Stimulated activated naive CD8-positive, alpha-beta T cell treated with anti-CD3 and anti-CD28 coated beads, Interleukin-15, Interleukin-2, amounts not matched to agents 100 ng/mL and 50 ng/mL, for 24 hours (primary cell): ENCODE measurements around the gene UBE2D4.
A peak's percentile ranks its signal among the peaks of the same experiment; 100 is the strongest.

Source experiments
- H3K27ac Mint-ChIP-seq: one replicate; pipeline ENCODE4 v1.8.0; 2021; ENCODE audit warnings: mild to moderate bottlenecking, mixed read lengths
- H3K27me3 Mint-ChIP-seq: one replicate; pipeline ENCODE4 v1.8.0; 2021; ENCODE audit warnings: mixed read lengths
- H3K36me3 Mint-ChIP-seq: one replicate; pipeline ENCODE4 v1.8.0; 2021; ENCODE audit warnings: low read depth, mixed read lengths
- H3K4me1 Mint-ChIP-seq: one replicate; pipeline ENCODE4 v1.8.0; 2021; ENCODE audit warnings: low read depth, mixed read lengths
- H3K4me3 Mint-ChIP-seq: one replicate; pipeline ENCODE4 v1.8.0; 2021; ENCODE audit warnings: mild to moderate bottlenecking, mixed read lengths
- H3K9me3 Mint-ChIP-seq: one replicate; pipeline ENCODE4 v1.8.0; 2021; ENCODE audit warnings: mixed read lengths

UBE2D4 gene

DNA sequence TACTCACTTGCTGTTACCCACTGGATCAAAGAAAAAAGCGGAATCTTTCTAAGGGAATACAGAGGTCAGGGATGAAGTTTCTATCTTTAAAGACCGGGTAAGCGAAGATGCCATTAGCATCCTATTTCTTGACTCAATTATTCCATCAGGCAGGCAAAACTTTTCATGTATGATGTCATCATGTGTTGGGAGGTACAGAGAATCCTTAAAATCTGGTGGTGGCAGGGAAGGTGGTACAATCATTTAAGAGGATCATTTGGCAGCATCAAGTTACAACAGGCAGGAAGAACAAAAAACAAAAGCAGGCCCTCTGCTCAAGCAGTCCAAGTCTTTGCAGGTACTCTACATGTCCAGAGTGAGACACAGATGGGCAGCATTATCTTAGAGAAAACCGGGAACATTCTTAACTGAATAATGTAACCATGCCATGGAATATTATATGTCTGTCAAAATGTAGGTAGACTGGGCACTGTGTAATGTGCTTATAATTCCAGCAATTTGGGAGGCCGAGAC lies 23.6 kb upstream of the UBE2D4 start:
- no peaks in the 10 kb centered on the region for H3K9me3 Mint-ChIP-seq
- H3K27ac Mint-ChIP-seq, result peak overlapping the region; percentile 9
- H3K4me1 Mint-ChIP-seq, result peaks cover 34% of the 10 kb centered on the region
- no peak overlapping the region for H3K4me3 Mint-ChIP-seq
- H3K27me3 Mint-ChIP-seq, result no peaks in the 10 kb centered on the region
- H3K36me3 Mint-ChIP-seq, result peaks cover 3% of the 10 kb centered on the region

DNA sequence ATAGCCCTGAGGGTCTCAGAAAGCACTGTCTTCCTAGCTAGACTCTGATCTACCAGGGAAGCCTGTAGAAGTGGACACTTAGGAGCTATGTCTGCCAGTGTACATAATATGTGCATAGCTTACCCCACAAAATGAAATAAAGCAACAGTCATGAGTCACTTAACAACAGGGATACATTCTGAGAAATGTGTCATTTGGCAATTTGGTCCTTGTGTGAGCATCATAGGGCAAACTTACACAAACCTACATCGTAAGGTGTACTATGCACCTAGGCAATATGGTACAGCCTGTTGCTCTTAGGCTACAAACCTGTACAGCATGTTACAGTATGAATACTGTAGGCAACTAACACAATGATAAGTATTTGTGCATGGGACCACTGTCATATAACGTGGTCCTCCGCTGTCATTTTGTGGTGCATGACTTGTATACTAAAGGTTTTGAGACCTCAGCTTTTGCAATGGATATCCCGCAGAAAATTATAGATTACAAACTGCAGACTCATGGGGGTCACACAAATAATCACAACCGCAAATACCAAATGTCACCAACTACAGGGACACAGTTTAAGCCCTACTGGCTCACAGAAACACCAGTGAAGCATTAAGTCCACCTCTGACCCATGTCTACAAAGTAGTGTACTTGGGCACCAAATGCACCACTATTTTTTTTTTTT lies 21.6 kb upstream of the UBE2D4 start:
- Mint-ChIP-seq H3K4me3 (no peak overlapping the region), H3K27me3 (no peaks in the 10 kb centered on the region), H3K36me3 (peaks cover 3% of the 10 kb centered on the region), H3K27ac (no peak overlapping the region), H3K4me1 (peaks cover 34% of the 10 kb centered on the region), H3K9me3 (no peaks in the 10 kb centered on the region)

- peak overlapping the region; percentile 93 for H3K4me3 Mint-ChIP-seq
- H3K9me3 Mint-ChIP-seq, result no peaks in the 10 kb centered on the region
- H3K4me1 Mint-ChIP-seq, result peaks cover 34% of the 10 kb centered on the region
- no peaks in the 10 kb centered on the region for H3K27me3 Mint-ChIP-seq
- H3K36me3 Mint-ChIP-seq, result peaks cover 3% of the 10 kb centered on the region
- H3K27ac Mint-ChIP-seq, result peak overlapping the region; percentile 96
Measured at GRCh38 chr7:43905209-43905946, 20.9 kb upstream of the UBE2D4 start.

GRCh38 chr7:43905956-43906330 lies 20.3 kb upstream of the UBE2D4 start:
- Mint-ChIP-seq H3K27ac (peak overlapping the region; percentile 96), H3K27me3 (no peaks in the 10 kb centered on the region), H3K4me1 (peaks cover 34% of the 10 kb centered on the region), H3K36me3 (peaks cover 3% of the 10 kb centered on the region), H3K9me3 (no peaks in the 10 kb centered on the region), H3K4me3 (peak overlapping the region; percentile 93)

DNA sequence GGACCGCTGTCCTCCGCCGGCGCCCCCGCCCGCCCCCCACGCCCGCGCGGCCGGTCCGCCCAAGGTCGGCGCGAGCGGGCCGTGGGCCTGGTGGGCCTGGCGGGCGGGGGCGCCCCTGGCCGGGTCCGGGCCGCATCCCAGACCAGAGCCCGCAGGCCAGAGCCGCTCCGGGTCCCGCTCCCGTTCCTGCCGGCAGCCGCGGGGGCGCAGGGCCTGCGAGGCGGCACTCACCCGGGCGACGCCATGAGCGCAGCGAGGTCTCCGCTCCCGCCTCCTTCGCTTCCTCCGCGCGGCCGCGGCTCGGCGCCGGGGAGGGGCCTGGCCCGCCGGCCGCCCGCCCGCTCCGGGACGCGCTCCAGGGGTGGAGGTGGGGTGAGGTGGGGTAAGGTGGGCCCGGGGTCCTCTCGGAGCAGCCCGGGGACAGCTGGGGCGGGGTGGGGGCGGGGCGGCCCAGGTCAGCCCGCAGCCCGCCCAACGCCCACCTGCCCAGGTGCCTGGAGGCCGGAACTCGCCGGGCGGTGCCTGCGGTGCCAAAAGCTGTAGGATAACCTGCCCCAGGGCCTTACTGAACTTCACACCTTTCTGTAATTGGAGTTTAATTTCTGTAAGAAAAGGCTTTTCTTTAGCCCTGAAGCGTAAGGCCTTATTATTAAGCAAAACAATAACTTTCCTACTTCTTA lies 19.8 kb upstream of the UBE2D4 start, which contains the start of gene URGCP:
Gene URGCP (minus strand): TSS at position 266 of the 680 bp plus-strand sequence. CDS start 21 bp downstream, at position 245.
- Mint-ChIP-seq H3K4me1 (peaks cover 34% of the 10 kb centered on the region), H3K27ac (peak within 1 kb of the TSS; percentile 96)

GRCh38 chr7:43914795-43915194 lies 11.4 kb upstream of the UBE2D4 start:
- Mint-ChIP-seq H3K27ac (no peak overlapping the region), H3K9me3 (no peaks in the 10 kb centered on the region), H3K4me1 (no peaks in the 10 kb centered on the region), H3K4me3 (no peak overlapping the region), H3K27me3 (no peaks in the 10 kb centered on the region), H3K36me3 (peaks cover 14% of the 10 kb centered on the region)

More for the DNA sequence above, 19.8 kb upstream of the UBE2D4 start, which contains the start of gene URGCP:
- H3K27me3 Mint-ChIP-seq, result no peaks in the 10 kb centered on the region
- H3K4me3 Mint-ChIP-seq, result peak within 1 kb of the TSS; percentile 93
- H3K9me3 Mint-ChIP-seq, result no peaks in the 10 kb centered on the region
- H3K36me3 Mint-ChIP-seq, result peaks cover 3% of the 10 kb centered on the region

- Mint-ChIP-seq H3K36me3 (peaks cover 16% of the 10 kb centered on the region), H3K9me3 (no peaks in the 10 kb centered on the region), H3K27ac (no peak overlapping the region), H3K4me3 (no peak overlapping the region), H3K4me1 (peaks cover 3% of the 10 kb centered on the region), H3K27me3 (no peaks in the 10 kb centered on the region)
Measured at GRCh38 chr7:43915907-43916306, 10.3 kb upstream of the UBE2D4 start.

DNA sequence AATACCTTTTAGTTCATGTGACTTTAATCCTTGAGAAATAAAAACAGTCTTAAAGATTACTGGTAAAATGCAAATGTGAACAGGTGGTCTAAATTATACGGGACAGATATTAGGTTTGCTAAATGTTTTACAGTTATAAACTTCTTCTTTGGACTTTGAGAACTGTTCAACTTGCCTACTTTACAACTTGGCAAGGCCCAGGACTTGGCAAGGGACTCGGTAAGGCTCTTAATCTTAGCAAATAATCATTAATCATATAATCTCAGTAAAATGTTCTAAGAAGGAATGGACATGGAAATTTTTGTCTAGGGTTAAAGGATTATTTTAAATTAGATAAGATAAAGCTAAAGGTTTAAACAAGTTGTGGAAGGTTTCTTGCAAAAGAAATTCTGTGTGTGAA lies 4.8 kb upstream of the UBE2D4 start:
- Mint-ChIP-seq H3K27me3 (no peaks in the 10 kb centered on the region), H3K4me1 (peaks cover 16% of the 10 kb centered on the region), H3K27ac (no peak overlapping the region), H3K4me3 (no peak overlapping the region), H3K9me3 (no peaks in the 10 kb centered on the region), H3K36me3 (peaks cover 28% of the 10 kb centered on the region)

DNA sequence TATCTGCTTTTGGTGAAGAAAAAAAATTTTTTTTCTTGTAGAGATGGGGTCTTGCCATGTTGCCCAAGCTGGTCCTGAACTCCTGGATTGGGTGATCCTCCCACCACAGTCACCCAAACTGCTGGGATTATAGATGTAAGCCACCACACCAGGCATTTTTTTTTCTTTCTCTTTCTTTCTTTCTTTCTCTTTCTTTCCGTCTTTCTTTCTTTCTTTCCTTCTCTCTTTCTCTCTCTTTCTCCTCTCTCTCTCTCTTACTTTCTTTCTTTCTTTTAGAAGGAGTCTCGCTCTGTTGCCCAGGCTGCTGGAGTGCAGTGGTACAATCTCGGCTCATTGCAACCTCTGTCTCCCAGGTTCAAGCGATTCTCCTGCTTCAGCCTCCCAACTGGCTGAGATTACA lies 3.5 kb upstream of the UBE2D4 start:
- peaks cover 26% of the 10 kb centered on the region for H3K4me1 Mint-ChIP-seq
- no peak overlapping the region for H3K4me3 Mint-ChIP-seq
- H3K36me3 Mint-ChIP-seq, result peaks cover 29% of the 10 kb centered on the region
- H3K27ac Mint-ChIP-seq, result no peak overlapping the region
- H3K9me3 Mint-ChIP-seq, result no peaks in the 10 kb centered on the region
- H3K27me3 Mint-ChIP-seq, result no peaks in the 10 kb centered on the region

GRCh38 chr7:43926798-43927123 lies 525 bp downstream of the UBE2D4 start:
- Mint-ChIP-seq H3K4me1 (peaks cover 34% of the 10 kb centered on the region), H3K27ac (peak overlapping the region; percentile 95), H3K27me3 (no peaks in the 10 kb centered on the region), H3K4me3 (peak overlapping the region; percentile 94), H3K9me3 (no peaks in the 10 kb centered on the region), H3K36me3 (peaks cover 17% of the 10 kb centered on the region)

- no peak overlapping the region for H3K4me3 Mint-ChIP-seq
- peaks cover 17% of the 10 kb centered on the region for H3K36me3 Mint-ChIP-seq
- no peaks in the 10 kb centered on the region for H3K27me3 Mint-ChIP-seq
- no peaks in the 10 kb centered on the region for H3K9me3 Mint-ChIP-seq
- no peak overlapping the region for H3K27ac Mint-ChIP-seq
- peaks cover 34% of the 10 kb centered on the region for H3K4me1 Mint-ChIP-seq
Measured at GRCh38 chr7:43927810-43928209, 1.6 kb downstream of the UBE2D4 start.

- H3K9me3 Mint-ChIP-seq, result no peaks in the 10 kb centered on the region
- H3K36me3 Mint-ChIP-seq, result peaks cover 12% of the 10 kb centered on the region
- H3K27ac Mint-ChIP-seq, result no peak overlapping the region
- no peaks in the 10 kb centered on the region for H3K27me3 Mint-ChIP-seq
- H3K4me3 Mint-ChIP-seq, result no peak overlapping the region
- H3K4me1 Mint-ChIP-seq, result peaks cover 29% of the 10 kb centered on the region
Measured at GRCh38 chr7:43929529-43930457, 3.6 kb downstream of the UBE2D4 start.

DNA sequence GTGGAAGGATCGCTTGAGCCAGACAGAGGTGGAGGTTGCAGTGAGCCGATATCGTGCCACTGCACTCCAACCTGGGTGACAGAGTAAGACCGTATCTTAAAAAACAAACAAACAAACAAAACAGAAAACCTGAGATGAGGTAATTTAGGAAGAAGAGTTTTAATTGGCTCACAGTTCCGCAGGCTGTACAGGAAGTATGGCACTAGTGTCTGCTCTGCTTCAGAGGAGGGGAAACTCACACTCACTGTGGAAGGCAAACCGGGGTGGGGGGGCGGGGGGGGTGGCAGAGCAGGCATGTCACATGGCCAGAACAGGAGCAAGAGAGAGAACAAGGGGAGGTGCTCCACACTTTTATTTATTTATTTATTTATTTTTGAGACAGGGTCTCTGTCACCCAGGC lies 5.1 kb downstream of the UBE2D4 start:
- H3K4me3 Mint-ChIP-seq, result no peak overlapping the region
- H3K27ac Mint-ChIP-seq, result no peak overlapping the region
- peaks cover 21% of the 10 kb centered on the region for H3K4me1 Mint-ChIP-seq

DNA sequence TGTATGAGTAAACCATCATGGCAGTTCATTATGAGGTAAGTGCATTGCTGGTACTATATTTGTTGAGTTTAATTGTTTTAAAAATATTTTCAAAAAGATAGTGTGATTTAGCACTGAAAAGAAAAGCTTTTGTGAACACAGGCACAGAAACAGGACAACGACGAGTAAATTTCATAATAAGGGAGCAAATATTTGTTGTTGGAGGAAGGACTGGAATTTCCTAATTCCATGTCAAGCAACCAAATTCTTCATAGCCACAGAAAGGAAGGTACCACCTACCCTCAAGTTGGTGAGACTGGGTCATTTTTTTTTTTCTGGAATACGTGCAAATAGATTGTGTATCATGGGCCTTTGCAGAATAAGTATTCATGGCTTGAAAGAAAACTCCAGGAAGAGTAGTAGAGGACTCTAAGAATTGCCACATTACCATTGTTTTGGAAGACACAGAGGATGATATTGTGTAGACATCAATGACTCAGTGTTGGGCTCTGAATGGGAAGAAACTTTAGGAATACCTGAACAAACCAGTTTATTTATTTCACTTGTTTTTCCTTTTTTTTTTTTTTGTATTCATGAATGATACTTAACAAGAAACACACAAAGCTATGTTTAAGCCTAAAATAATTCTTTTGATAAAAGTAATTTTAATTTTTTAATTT lies 7.8 kb downstream of the UBE2D4 start:
- no peak overlapping the region for H3K4me3 Mint-ChIP-seq
- H3K4me1 Mint-ChIP-seq, result peaks cover 3% of the 10 kb centered on the region
- H3K36me3 Mint-ChIP-seq, result no peaks in the 10 kb centered on the region
- H3K27ac Mint-ChIP-seq, result no peak overlapping the region
- no peaks in the 10 kb centered on the region for H3K9me3 Mint-ChIP-seq
- no peaks in the 10 kb centered on the region for H3K27me3 Mint-ChIP-seq

More for the DNA sequence above, 5.1 kb downstream of the UBE2D4 start:
- Mint-ChIP-seq H3K36me3 (peaks cover 9% of the 10 kb centered on the region), H3K27me3 (no peaks in the 10 kb centered on the region), H3K9me3 (no peaks in the 10 kb centered on the region)
